Endothelial cell of umbilical vein (primary cell): ENCODE results near the gene SKAP1. TPM values are rescaled to one million over a fixed set of nuclear protein-coding genes. Genes with fewer than 3 reads are reported as not detected.

Experiments
- BruUV-seq: library from RNA; stranded (reverse); fragments of 400-500 nt; replicated peaks from 2 replicates; lab custom pipeline; 2021; lab: Mats Ljungman, UMichigan
- CTCF ChIA-PET: fragments of 300-600, 350-600 bp; sonication (Branson Sonifier 250); formaldehyde crosslinking; loops from one replicate; lab custom pipeline; 2021; ENCODE audit warnings: antibody characterized with exemption, inconsistent platforms; lab: Charles Lee
- POLR2A ChIA-PET: fragments of 300-600, 350-600 bp; sonication (Branson Sonifier 250); formaldehyde crosslinking; loops from one replicate; lab custom pipeline; 2021; ENCODE audit warnings: antibody characterized with exemption, inconsistent platforms; lab: Charles Lee
- DNase-seq: peaks from one replicate; pipeline ENCODE4 v3.0.0-alpha.2; 2011; ENCODE audit warnings: low read depth, low spot score
- FAIRE-seq: peaks from 2 replicates; lab custom pipeline; 2011; peaks lifted over from hg19 to GRCh38; lab: Jason Lieb, UNC
- H2AFZ ChIP-seq: 2 replicates; pipeline ENCODE4 v1.6.0; 2012; ENCODE audit warnings: low read depth, low read length, control low read depth, inconsistent platforms
- H3K27ac ChIP-seq: 2 replicates; pipeline ENCODE4 v1.5.1; 2011; ENCODE audit warnings: low read depth, mild to moderate bottlenecking, control low read depth, low read length, moderate library complexity; ENCODE audit not compliant: insufficient read depth
- H3K27me3 ChIP-seq, 2 experiments: 2 replicates each; pipeline versions ENCODE4 v1.6.0 to v1.6.1; 2011; ENCODE audit warnings: low read length in 2 of 2, mixed read lengths in 1 of 2; ENCODE audit not compliant: control insufficient read depth in 2 of 2, insufficient read depth in 2 of 2
- H3K36me3 ChIP-seq, 2 experiments: 2 replicates in 1 of 2; 3 replicates in 1 of 2; pipeline ENCODE4 v1.5.1; 2011; ENCODE audit warnings: low read length in 2 of 2, mild to moderate bottlenecking in 1 of 2, moderate library complexity in 1 of 2; ENCODE audit not compliant: control insufficient read depth in 2 of 2, insufficient read depth in 2 of 2; ENCODE audit errors: extremely low read depth in 1 of 2
- H3K4me1 ChIP-seq: 3 replicates; pipeline ENCODE4 v1.5.1; 2011; ENCODE audit warnings: mild to moderate bottlenecking, low read length; ENCODE audit not compliant: control insufficient read depth, insufficient read depth; ENCODE audit errors: extremely low read depth
- H3K4me2 ChIP-seq: 2 replicates; pipeline ENCODE4 v1.6.1; 2011; ENCODE audit warnings: low read length, control low read depth, mixed read lengths; ENCODE audit not compliant: insufficient read depth
- H3K4me3 ChIP-seq, 3 experiments: fragments of 200-600 bp in 1 of 3; sonication (generic), shearing (Covaris generic) in 1 of 3; replicated peaks in 1 of 3; 2 replicates each; pipeline ENCODE4 v1.5.1; 2011 to 2016; ENCODE audit warnings: control low read depth in 3 of 3, low read length in 3 of 3, mild to moderate bottlenecking in 2 of 3, inconsistent platforms in 1 of 3, low read depth in 1 of 3, moderate library complexity in 1 of 3; ENCODE audit not compliant: insufficient read depth in 1 of 3
- H3K79me2 ChIP-seq: 2 replicates; pipeline ENCODE4 v1.6.0; 2012; ENCODE audit warnings: low read length, inconsistent platforms; ENCODE audit not compliant: control insufficient read depth, insufficient read depth
- H3K9ac ChIP-seq: replicated peaks from 2 replicates; pipeline ENCODE3; 2011; ENCODE audit warnings: low read length, control low read depth; ENCODE audit not compliant: insufficient read depth; ENCODE audit errors: extremely low read depth
- H3K9me1 ChIP-seq: replicated peaks from 3 replicates; pipeline ENCODE4 v1.6.0; 2011; ENCODE audit warnings: mild to moderate bottlenecking, low read length; ENCODE audit not compliant: control insufficient read depth, insufficient read depth; ENCODE audit errors: extremely low read depth
- H3K9me3 ChIP-seq: replicated peaks from 2 replicates; pipeline ENCODE4 v1.5.1; 2012; ENCODE audit warnings: low read length, inconsistent platforms; ENCODE audit not compliant: control insufficient read depth, insufficient read depth
- H4K20me1 ChIP-seq: replicated peaks from 2 replicates; pipeline ENCODE3; 2011; ENCODE audit warnings: mild to moderate bottlenecking, low read length; ENCODE audit not compliant: control insufficient read depth, insufficient read depth; ENCODE audit errors: extremely low read depth
- EZH2 ChIP-seq: IDR thresholded peaks from 2 replicates; pipeline ENCODE4 v1.6.1; 2012; ENCODE audit warnings: borderline replicate concordance, low read depth, mild to moderate bottlenecking, moderate library complexity, low read length, inconsistent platforms; ENCODE audit not compliant: severe bottlenecking
- FOS ChIP-seq: IDR thresholded peaks from 2 replicates; pipeline ENCODE4 v1.6.1; 2011; ENCODE audit warnings: mild to moderate bottlenecking, low read length, moderate library complexity, borderline replicate concordance; ENCODE audit not compliant: insufficient read depth
- GATA2 ChIP-seq: IDR thresholded peaks from 2 replicates; pipeline ENCODE4 v1.7.0; 2011; ENCODE audit warnings: low read depth, mild to moderate bottlenecking, moderate library complexity, mixed read lengths, low read length; ENCODE audit not compliant: insufficient read length, insufficient read depth
- JUN ChIP-seq: IDR thresholded peaks from 2 replicates; pipeline ENCODE4 v1.6.1; 2011; ENCODE audit warnings: borderline replicate concordance, low read depth; ENCODE audit not compliant: insufficient read length, insufficient read depth
- MAX ChIP-seq: IDR thresholded peaks from 2 replicates; pipeline ENCODE4 v1.6.1; 2011; ENCODE audit not compliant: insufficient read depth, insufficient read length
- MYC ChIP-seq: IDR thresholded peaks from one replicate; pipeline ENCODE4 v1.6.1; 2011; ENCODE audit warnings: mild to moderate bottlenecking, low read depth, low read length
- POLR2A ChIP-seq: IDR thresholded peaks from 2 replicates; pipeline ENCODE4 v1.6.1; 2012; ENCODE audit warnings: low read depth, mild to moderate bottlenecking, control low read depth, low read length
- POLR2AphosphoS5 ChIP-seq: IDR thresholded peaks from 2 replicates; pipeline ENCODE4 v1.6.1; 2012; ENCODE audit warnings: low read depth, mild to moderate bottlenecking, control low read depth, low read length, moderate library complexity; ENCODE audit not compliant: insufficient read depth
- dilution Hi-C: fragments of 300-500 bp; cut with MboI; formaldehyde crosslinking; loops from one replicate; pipeline ENCODE4 v1.15.0; 2019; ENCODE audit warnings: low sequenced_read_pairs; ENCODE audit not compliant: extremely low pct_ligation_motif_present
- intact Hi-C: fragments of 100-400 bp; cut with micrococcal nuclease; formaldehyde crosslinking; loops from one replicate; pipeline ENCODE4 v1.10.0; 2022
- polyA plus RNA-seq, 4 experiments: library from polyadenylated mRNA; depleted of rRNA in 3 of 4; stranded (reverse) in 3 of 4; unstranded in 1 of 4; fragments of >200 nt; gene quantifications; 2 replicates each; pipeline versions ENCODE4 v1.2.1 to v1.2.3, GENCODE V29; 2011 to 2012; ENCODE audit warnings: missing spikeins in 1 of 4
- total RNA-seq: library from RNA; stranded (reverse); gene quantifications from 2 replicates; pipeline ENCODE4 v1.2.3, GENCODE V29; 2021
- TF ChIP-seq, protein P1 (sequence below), 2 donors: IDR thresholded peaks; 1 replicate in 1 of 2; 2 replicates in 1 of 2; pipeline ENCODE4 v1.5.1; 2011; ENCODE audit warnings: low read length in 2 of 2, mild to moderate bottlenecking in 2 of 2, moderate library complexity in 2 of 2, control low read depth in 1 of 2, inconsistent platforms in 1 of 2, low read depth in 1 of 2; ENCODE audit not compliant: insufficient read depth in 1 of 2; ENCODE audit errors: extremely low read depth in 1 of 2

SKAP1 gene
- total and polyA plus RNA-seq, 2 donors (not counting 3 experiments of a cell fraction or from before 2014, with no cell fraction given) = 0.75 TPM; not detected in 1

GRCh38 chr17:48368352-48368908 is 61.6 kb downstream of the SKAP1 start:
- Histone ChIP-seq H3K4me1 (no peaks in the 10 kb centered on the region), H3K4me2 (no peak overlapping the region), H3K79me2 (no peaks in the 10 kb centered on the region), H4K20me1 (no peaks in the 10 kb centered on the region), H2AFZ (no peak overlapping the region), H3K27ac (no peak overlapping the region), H3K9me3 (no peaks in the 10 kb centered on the region), H3K9ac (no peak overlapping the region), H3K4me3 (no peak overlapping the region), H3K9me1 (no peaks in the 10 kb centered on the region), H3K36me3 (no peaks in the 10 kb centered on the region), H3K27me3 (peaks cover 38 to 47% of the 10 kb centered on the region in 2 experiments)
- DNase-seq (no peak), FAIRE-seq (no peak)
- BruUV-seq = no TSS peak
- dilution Hi-C loops = no loop called here
- ChIA-PET POLR2A (interaction anchor here (0.6 kb wide), 1 partner anchor 188 kb away, joined by 8 read pairs; no protein-coding TSS in a partner anchor), CTCF (interaction anchor here (1.0 to 2.0 kb wide), 6 partner anchors 12 to 153 kb away, joined by 3 to 7 read pairs (median 4); no protein-coding TSS in a partner anchor)
- intact Hi-C loops = no loop called here
- TF ChIP-seq FOS (no peak), MYC (no peak), POLR2AphosphoS5 (no peak), POLR2A (no peak), MAX (no peak), GATA2 (no peak), JUN (no peak), EZH2 (no peak)
- TF ChIP-seq, protein P1, sequence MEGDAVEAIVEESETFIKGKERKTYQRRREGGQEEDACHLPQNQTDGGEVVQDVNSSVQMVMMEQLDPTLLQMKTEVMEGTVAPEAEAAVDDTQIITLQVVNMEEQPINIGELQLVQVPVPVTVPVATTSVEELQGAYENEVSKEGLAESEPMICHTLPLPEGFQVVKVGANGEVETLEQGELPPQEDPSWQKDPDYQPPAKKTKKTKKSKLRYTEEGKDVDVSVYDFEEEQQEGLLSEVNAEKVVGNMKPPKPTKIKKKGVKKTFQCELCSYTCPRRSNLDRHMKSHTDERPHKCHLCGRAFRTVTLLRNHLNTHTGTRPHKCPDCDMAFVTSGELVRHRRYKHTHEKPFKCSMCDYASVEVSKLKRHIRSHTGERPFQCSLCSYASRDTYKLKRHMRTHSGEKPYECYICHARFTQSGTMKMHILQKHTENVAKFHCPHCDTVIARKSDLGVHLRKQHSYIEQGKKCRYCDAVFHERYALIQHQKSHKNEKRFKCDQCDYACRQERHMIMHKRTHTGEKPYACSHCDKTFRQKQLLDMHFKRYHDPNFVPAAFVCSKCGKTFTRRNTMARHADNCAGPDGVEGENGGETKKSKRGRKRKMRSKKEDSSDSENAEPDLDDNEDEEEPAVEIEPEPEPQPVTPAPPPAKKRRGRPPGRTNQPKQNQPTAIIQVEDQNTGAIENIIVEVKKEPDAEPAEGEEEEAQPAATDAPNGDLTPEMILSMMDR (IDR thresholded peaks at IDR 0.05; ENCODE audit: extremely low read depth in 1 of 2, insufficient read depth in 1 of 2, low read depth in 1 of 2, low read length in 2 of 2) = no peak
